Measurements from ENCODE around the gene CLSTN1. TPM values are rescaled to one million over a fixed set of nuclear protein-coding genes. Genes with fewer than 3 reads are reported as not detected.

CLSTN1 gene
- polyA plus RNA-seq, 3 donors, result 5.2 to 25.2 (median 5.3) TPM

- H3K36me3 Mint-ChIP-seq, result peaks cover 42 to 89% of the 10 kb centered on the region in 2 donors
- peak overlapping the region in 2 of 7 donors; percentile 20 to 63 for H3K27ac Mint-ChIP-seq
- intact Hi-C loops (cut with micrococcal nuclease), result loop anchor here (1.0 to 10.0 kb wide), 6 partner anchors 83 to 373 kb away; no protein-coding TSS in a partner anchor
- peak; percentile 61 to 74 (median 70) for DNase-seq
- peaks cover 47 to 82% of the 10 kb centered on the region in 2 donors for H3K36me3 ChIP-seq (replicated peaks in 1 of 2; ENCODE audit: control insufficient read depth in 1 of 2, insufficient read depth in 2 of 2, low read length in 2 of 2)
- H3K9me3 Mint-ChIP-seq, result peaks cover 0 to 2% (median 0%) of the 10 kb centered on the region in 7 donors
- no peak overlapping the region for H3K4me3 Mint-ChIP-seq
- H3K79me2 ChIP-seq (ENCODE audit: insufficient read depth, low read length), result no peaks in the 10 kb centered on the region
- no peak overlapping the region for H3K9ac ChIP-seq (ENCODE audit: insufficient read depth, low read length, poor library complexity, severe bottlenecking)
- H4K20me1 ChIP-seq (ENCODE audit: insufficient read depth, low read length), result peaks cover 11% of the 10 kb centered on the region
- no peaks in the 10 kb centered on the region for H3K4me1 Mint-ChIP-seq
- no peaks in the 10 kb centered on the region for H3K27me3 ChIP-seq (ENCODE audit: control insufficient read depth in 2 of 2, insufficient read depth in 2 of 2, low read length in 2 of 2)
- no peak overlapping the region for H2AFZ ChIP-seq (ENCODE audit: insufficient read depth, low read depth, low read length, poor library complexity, severe bottlenecking)
- peaks cover 0 to 3% (median 0%) of the 10 kb centered on the region in 3 donors for H3K27me3 Mint-ChIP-seq (ENCODE audit: low read depth in 3 of 3)
- WGBS (ENCODE audit: insufficient coverage), result 34% methylated on average over 9 of the region's 15 CpGs
- H3K27ac ChIP-seq (ENCODE audit: low read depth in 1 of 2, low read length in 2 of 2), result no peak overlapping the region
- H3K4me2 ChIP-seq (replicated peaks; ENCODE audit: extremely low read depth, low read length, poor library complexity, severe bottlenecking), result no peak overlapping the region
- peak; percentile 98 for TF ChIP-seq CTCF (IDR thresholded peaks at IDR 0.05)
- no peaks in the 10 kb centered on the region for H3K4me1 ChIP-seq (ENCODE audit: control insufficient read depth in 1 of 2, insufficient read depth in 2 of 2, low read length in 2 of 2)
- H3K9me3 ChIP-seq (replicated peaks in 1 of 2; ENCODE audit: control insufficient read depth in 1 of 2, insufficient read depth in 1 of 2, low read length in 2 of 2), result no peaks in the 10 kb centered on the region
- no peak overlapping the region for H3K4me3 ChIP-seq (replicated peaks in 1 of 3; ENCODE audit: low read depth in 2 of 3, low read length in 3 of 3)
Observed at GRCh38 chr1:9867408-9868243, 43.9 kb upstream of the CLSTN1 start.

- H3K27ac Mint-ChIP-seq, result peak overlapping the region in 3 of 7 donors; percentile 46 to 76 (median 48)
- Histone ChIP-seq H3K9me3 (replicated peaks in 1 of 2; ENCODE audit: control insufficient read depth in 1 of 2, insufficient read depth in 1 of 2, low read length in 2 of 2) (no peaks in the 10 kb centered on the region), H3K27me3 (ENCODE audit: control insufficient read depth in 2 of 2, insufficient read depth in 2 of 2, low read length in 2 of 2) (no peaks in the 10 kb centered on the region), H2AFZ (ENCODE audit: insufficient read depth, low read depth, low read length, poor library complexity, severe bottlenecking) (no peak overlapping the region), H3K27ac (ENCODE audit: low read depth in 1 of 2, low read length in 2 of 2) (no peak overlapping the region), H4K20me1 (ENCODE audit: insufficient read depth, low read length) (peaks cover 11% of the 10 kb centered on the region), H3K36me3 (replicated peaks in 1 of 2; ENCODE audit: control insufficient read depth in 1 of 2, insufficient read depth in 2 of 2, low read length in 2 of 2) (peaks cover 42 to 75% of the 10 kb centered on the region in 2 donors), H3K9ac (ENCODE audit: insufficient read depth, low read length, poor library complexity, severe bottlenecking) (no peak overlapping the region), H3K4me3 (replicated peaks in 1 of 3; ENCODE audit: low read depth in 2 of 3, low read length in 3 of 3) (no peak overlapping the region), H3K4me1 (ENCODE audit: control insufficient read depth in 1 of 2, insufficient read depth in 2 of 2, low read length in 2 of 2) (no peaks in the 10 kb centered on the region), H3K4me2 (replicated peaks; ENCODE audit: extremely low read depth, low read length, poor library complexity, severe bottlenecking) (no peak overlapping the region), H3K79me2 (ENCODE audit: insufficient read depth, low read length) (no peaks in the 10 kb centered on the region)
- no peak for DNase-seq
- H3K9me3 Mint-ChIP-seq, result peaks cover 0 to 2% (median 0%) of the 10 kb centered on the region in 7 donors
- intact Hi-C loops (cut with micrococcal nuclease), result loop anchor here (1.0 to 10.0 kb wide), 6 partner anchors 82 to 372 kb away; no protein-coding TSS in a partner anchor
- H3K4me3 Mint-ChIP-seq, result no peak overlapping the region
- H3K36me3 Mint-ChIP-seq, result peaks cover 41 to 83% of the 10 kb centered on the region in 2 donors
- H3K27me3 Mint-ChIP-seq (ENCODE audit: low read depth in 3 of 3), result peaks cover 0 to 3% (median 0%) of the 10 kb centered on the region in 3 donors
- WGBS (ENCODE audit: insufficient coverage), result 95% methylated on average over 6 of the region's 6 CpGs
- H3K4me1 Mint-ChIP-seq, result no peaks in the 10 kb centered on the region
- no peak for TF ChIP-seq CTCF (IDR thresholded peaks at IDR 0.05)
Observed at GRCh38 chr1:9866836-9867235, 43.1 kb upstream of the CLSTN1 start.

All from CD14-positive monocyte (primary cell).